Mesothelial cell of epicardium (in vitro differentiated cells): Measurements from ENCODE around the gene TP73. TPM values are rescaled to one million over a fixed set of nuclear protein-coding genes. Genes with fewer than 3 reads are reported as not detected.

Experiments
- DNase-seq, 2 experiments: peaks; one replicate each; pipeline ENCODE4 v3.0.0; 2021; ENCODE audit warnings: low spot score in 2 of 2; ENCODE audit not compliant: unreplicated experiment in 2 of 2
- H3K27ac Mint-ChIP-seq: 2 replicates; pipeline ENCODE4 v1.8.0; 2021; ENCODE audit warnings: mixed read lengths
- H3K27me3 Mint-ChIP-seq: 2 replicates; pipeline ENCODE4 v1.8.0; 2021; ENCODE audit warnings: low read depth, mixed read lengths
- H3K36me3 Mint-ChIP-seq: 2 replicates; pipeline ENCODE4 v1.8.0; 2021; ENCODE audit warnings: mixed read lengths
- H3K4me1 Mint-ChIP-seq: 2 replicates; pipeline ENCODE4 v1.8.0; 2021; ENCODE audit warnings: mixed read lengths
- H3K4me3 Mint-ChIP-seq: 2 replicates; pipeline ENCODE4 v1.8.0; 2021; ENCODE audit warnings: mild to moderate bottlenecking, moderate library complexity, mixed read lengths
- H3K9me3 Mint-ChIP-seq: 2 replicates; pipeline ENCODE4 v1.8.0; 2021; ENCODE audit warnings: mixed read lengths
- CTCF ChIP-seq: fragments of 200-600 bp; sonication (generic); IDR thresholded peaks from one replicate; pipeline ENCODE4 v1.5.0; 2021; ENCODE audit warnings: antibody characterized with exemption; ENCODE audit not compliant: unreplicated experiment
- total RNA-seq: library from RNA; stranded (reverse); gene quantifications from 3 replicates; pipeline ENCODE4 v1.2.1, GENCODE V29; 2021

The TP73 gene
- total RNA-seq, 1 donor from 2014 or later, result 1.4 TPM

DNA sequence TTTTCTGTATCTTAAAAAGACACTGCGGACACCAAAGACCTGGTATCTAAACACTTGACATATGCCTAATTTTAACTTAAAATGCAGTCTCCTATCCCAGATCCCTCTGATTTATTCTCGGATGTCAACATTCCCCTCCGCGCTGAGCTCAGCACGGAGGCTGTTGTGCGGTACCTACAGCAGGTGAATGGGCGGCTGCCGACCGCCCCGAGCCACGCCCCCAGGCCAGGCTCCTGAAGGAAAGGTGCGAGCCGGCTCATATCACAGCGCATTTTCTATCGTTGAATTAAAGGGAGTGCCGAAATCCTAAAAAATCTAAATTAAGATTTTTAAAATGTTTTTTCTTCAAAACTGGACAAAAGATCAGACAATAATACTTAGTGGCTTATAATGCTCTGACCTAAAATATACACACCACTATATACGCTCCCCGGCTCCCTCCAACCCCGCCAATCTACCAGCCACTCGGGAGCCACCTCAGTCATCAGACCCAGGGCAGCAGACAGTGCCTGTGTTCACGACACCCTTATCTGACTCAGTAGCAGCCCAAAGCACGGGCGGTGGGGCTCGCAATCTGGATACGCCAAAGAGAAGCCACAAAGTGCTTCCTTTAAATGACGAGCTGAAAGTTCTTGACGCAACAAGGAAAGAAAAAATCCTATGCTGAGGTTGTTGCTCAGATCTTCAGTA lies 6.5 kb upstream of the TP73 start:
- Mint-ChIP-seq H3K27me3 (peaks cover 8% of the 10 kb centered on the region), H3K27ac (no peak overlapping the region), H3K4me1 (peaks cover 14% of the 10 kb centered on the region), H3K4me3 (no peak overlapping the region), H3K9me3 (no peaks in the 10 kb centered on the region), H3K36me3 (peaks cover 10% of the 10 kb centered on the region)
- TF ChIP-seq CTCF, result no peak
- no peak for DNase-seq

GRCh38 chr1:3646596-3646995 lies 5.7 kb upstream of the TP73 start:
- H3K36me3 Mint-ChIP-seq, result peaks cover 10% of the 10 kb centered on the region
- no peak overlapping the region for H3K27ac Mint-ChIP-seq
- DNase-seq, result no peak
- TF ChIP-seq CTCF, result no peak
- H3K4me1 Mint-ChIP-seq, result peaks cover 17% of the 10 kb centered on the region
- peaks cover 15% of the 10 kb centered on the region for H3K27me3 Mint-ChIP-seq
- H3K4me3 Mint-ChIP-seq, result no peak overlapping the region
- no peaks in the 10 kb centered on the region for H3K9me3 Mint-ChIP-seq

- Mint-ChIP-seq H3K27ac (no peak within 1 kb of the TSS), H3K27me3 (peaks cover 38% of the 10 kb centered on the region), H3K36me3 (peaks cover 3% of the 10 kb centered on the region), H3K4me3 (peak within 1 kb of the TSS; percentile 68), H3K9me3 (no peaks in the 10 kb centered on the region), H3K4me1 (peaks cover 17% of the 10 kb centered on the region)
- no peak for TF ChIP-seq CTCF
- DNase-seq, result peak; percentile 75 to 85
Observed at GRCh38 chr1:3649342-3650247, 2.7 kb upstream of the TP73 start, which contains the start of gene WRAP73. TSS of gene WRAP73 (minus strand) at chr1:3650103. CDS start at chr1:3649999, 104 bp downstream.

DNA sequence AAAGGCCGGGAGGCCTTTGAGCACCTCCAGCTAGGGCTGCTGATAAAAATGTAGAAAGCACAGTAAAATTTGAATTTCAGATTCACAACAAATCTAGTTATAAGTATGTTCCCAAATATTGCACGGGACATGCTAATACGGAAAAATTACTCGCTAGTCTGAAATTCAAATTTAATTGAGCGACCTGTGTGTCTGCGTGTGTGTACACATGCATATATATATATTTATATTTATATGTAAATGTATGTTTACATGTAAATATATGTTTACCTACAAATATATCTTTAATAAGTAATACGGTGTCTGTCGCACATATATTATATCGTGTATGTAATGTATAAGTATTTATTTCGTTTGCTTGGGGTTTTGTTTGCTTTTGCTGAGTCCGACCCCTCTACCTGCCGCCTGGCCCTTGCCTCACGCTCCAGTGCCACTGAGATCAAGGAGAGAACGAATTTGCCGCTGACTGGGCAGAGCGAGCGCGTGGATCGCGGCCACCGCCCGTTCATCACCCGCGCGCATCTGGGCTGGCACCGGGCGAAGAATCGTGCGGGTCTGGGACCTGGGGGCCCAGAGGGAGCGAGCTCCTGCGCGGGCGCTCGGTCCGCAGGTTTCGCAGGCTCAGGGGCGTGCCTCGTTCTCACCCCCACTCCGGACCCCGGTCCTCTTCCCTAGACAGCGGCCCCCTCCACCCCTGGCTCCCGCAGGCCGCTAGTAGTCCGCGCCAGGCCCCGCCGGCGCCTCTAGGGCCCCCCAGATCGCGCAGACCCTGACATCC lies 1.9 kb upstream of the TP73 start:
- no peak for DNase-seq
- Mint-ChIP-seq H3K4me3 (peak overlapping the region; percentile 68), H3K27ac (no peak overlapping the region), H3K27me3 (peaks cover 46% of the 10 kb centered on the region), H3K9me3 (no peaks in the 10 kb centered on the region), H3K36me3 (peaks cover 3% of the 10 kb centered on the region), H3K4me1 (peaks cover 17% of the 10 kb centered on the region)
- no peak for TF ChIP-seq CTCF

GRCh38 chr1:3651026-3651929 lies 1.0 kb upstream of the TP73 start:
- Mint-ChIP-seq H3K9me3 (no peaks in the 10 kb centered on the region), H3K4me1 (peaks cover 17% of the 10 kb centered on the region), H3K4me3 (peak overlapping the region; percentile 37), H3K27ac (no peak overlapping the region), H3K36me3 (peaks cover 3% of the 10 kb centered on the region), H3K27me3 (peaks cover 55% of the 10 kb centered on the region)
- TF ChIP-seq CTCF, result no peak
- no peak for DNase-seq
